HG02759 (cell line): ENCODE measurements around the gene DPP7.

ENCODE experiments used
- ATAC-seq: cut with Tn5 transposase; IDR thresholded peaks from one replicate; pipeline ENCODE4 v1.9.1; 2021; ENCODE audit warnings: mild to moderate bottlenecking, moderate library complexity; ENCODE audit not compliant: unreplicated experiment

Gene DPP7

DNA sequence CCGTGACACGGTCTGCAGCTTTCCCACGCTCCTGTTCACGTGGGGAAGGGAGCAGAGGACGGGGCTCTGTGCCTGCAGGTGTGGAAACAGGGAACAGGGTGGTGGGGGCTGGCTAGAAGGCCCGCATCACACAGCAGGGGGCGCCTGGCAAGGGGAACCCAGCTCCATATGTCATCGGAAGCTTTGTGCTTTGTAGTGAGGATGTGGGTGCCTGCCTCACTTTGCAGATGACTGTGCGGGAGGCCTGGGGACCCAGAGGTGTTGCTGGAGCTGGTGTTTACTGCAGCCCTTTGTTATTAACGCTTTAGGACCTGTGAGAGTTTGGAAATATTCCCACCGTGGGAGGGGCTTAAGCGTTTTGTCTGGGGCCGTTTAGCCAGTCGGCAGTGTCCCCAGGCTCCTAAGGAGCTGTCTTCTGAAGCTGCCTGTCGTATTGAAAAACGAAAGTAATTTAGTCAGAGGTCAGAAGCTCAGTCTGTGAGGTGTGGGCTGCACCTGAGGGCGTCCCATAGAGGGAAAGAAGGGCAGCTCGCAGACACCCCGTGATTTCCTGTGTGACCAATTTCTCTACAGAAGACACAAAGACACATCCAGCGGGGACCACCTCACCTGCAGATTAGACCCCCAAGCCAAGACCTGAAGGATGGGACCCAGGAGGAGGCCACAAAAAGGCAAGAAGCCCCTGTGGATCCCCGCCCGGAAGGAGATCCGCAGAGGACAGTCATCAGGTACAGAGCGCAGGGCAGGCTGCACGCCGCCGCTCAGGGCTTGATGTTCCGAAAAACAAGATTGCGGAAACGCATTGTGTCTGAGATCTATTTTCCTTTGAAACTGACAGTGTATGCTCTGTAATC, 18.6 kb downstream of the DPP7 start:
- peak; percentile 78 for ATAC-seq

DNA sequence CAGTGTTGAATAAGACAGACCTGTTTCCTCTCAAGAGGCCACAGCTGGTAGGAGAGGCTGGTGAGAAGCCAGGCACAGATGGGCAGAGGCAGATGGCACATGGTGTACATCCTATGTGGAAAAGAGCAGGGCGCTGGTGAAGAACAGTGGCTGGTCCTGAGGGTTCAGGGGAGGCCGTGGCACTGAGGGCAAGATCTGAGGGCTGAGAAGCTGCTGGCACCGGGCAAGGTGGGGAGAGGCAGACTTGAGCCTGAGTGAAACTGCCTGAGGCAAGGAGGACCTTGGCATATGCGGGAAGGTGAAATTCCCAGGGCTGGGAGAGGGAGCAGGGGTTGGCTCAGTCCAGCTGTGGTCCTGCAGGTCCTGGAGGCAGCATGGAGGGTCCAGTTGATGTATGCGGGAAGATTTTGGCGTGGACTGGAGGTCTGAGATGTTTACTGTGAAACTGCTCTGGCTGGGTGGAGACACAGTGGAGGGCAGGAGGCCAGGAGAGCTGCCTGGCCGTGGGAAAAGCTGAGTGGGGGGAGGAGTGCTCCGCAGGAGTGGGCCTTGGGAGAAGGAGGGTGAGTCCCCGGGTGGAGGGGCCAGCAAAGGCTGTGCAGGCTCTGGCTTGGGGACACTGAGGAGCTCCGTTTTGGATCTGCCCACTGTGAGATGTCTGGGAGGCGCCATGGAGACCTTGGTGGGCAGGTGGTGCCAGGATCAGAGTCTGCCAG, 25.1 kb downstream of the DPP7 start:
- no peak for ATAC-seq

DNA sequence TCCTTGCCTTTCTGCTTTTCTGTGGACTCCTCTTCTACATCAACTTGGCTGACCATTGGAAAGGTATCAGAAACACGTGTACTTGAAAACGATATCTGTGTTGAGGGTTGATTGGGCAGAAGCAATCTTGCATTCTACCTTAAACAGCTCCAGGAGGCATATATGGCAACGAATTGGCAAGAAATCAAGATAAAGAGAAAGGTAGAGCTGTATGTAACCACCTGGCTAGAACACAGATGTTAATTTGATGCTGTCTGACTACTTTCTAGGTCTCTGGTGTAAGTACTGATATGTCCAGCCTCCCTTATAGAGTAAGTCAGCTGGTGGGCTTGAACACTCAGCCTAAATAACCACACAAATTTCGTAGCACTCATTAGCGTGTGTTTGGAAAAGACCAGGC, 26.4 kb downstream of the DPP7 start:
- ATAC-seq = no peak

DNA sequence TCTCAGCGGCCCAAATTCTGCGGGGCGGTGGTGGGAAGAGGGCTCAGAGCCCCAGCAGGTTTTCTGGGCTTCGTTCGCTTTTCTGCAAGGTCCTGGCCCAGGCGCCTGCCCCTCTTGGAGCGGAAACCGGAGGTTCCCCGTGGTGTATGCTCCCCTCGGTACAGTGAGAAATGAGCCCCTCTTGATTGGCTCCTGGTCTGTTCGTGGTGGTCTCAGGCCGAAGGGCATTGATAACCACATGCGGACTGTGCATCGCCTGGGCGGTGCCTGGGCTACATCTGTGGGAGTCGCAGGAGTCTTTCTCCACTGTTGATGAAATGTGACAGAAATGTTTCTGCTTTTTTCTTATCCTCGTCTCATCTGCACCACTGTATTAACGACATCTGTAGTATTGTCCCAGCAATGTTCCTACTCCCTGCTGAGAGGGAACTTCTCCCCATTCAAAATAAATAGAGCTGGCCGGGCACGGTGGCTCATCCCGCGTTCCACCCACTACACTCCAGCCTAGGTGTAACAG, 27.1 kb downstream of the DPP7 start:
- ATAC-seq = no peak

DNA sequence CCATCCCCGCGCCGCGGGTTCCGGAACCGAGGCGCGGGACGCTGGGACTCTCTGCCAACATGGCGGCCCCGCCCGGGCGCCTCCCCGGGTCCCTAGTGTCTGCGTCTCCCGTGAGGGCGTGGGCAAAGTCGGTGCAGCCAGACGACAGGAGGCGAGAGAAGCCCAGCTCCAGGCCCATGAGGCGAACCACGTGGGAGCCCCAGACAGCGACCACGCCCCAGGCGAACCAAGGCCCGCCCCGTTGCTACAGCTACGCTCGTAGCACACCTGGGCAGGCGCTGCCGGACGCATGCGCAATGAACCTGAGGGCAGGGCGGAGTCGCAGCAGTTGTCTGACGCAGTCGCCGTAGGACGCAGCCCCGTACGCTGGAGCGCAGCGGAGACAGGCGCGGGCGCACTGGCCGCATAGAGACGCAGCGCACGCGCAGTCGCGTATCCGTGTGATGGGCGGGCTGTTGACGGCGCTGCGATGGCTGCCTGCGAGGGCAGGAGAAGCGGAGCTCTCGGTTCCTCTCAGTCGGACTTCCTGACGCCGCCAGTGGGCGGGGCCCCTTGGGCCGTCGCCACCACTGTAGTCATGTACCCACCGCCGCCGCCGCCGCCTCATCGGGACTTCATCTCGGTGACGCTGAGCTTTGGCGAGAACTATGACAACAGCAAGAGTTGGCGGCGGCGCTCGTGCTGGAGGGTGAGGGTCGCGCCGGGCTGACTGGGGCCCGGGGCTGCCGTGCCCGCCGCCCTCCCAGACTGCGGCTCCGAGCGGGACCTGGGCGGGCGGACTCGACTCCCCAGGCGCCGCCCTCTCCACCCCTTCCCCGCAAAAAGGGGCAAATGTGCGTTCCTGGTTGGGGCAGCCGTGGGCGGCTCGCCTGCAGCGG, 27.8 kb downstream of the DPP7 start, which contains the start of gene MAN1B1:
Gene MAN1B1, plus strand, starts transcription at position 455 of the 878 bp plus-strand sequence. Its CDS starts 15 bp downstream, at position 470.
- ATAC-seq = peak; percentile 78

DNA sequence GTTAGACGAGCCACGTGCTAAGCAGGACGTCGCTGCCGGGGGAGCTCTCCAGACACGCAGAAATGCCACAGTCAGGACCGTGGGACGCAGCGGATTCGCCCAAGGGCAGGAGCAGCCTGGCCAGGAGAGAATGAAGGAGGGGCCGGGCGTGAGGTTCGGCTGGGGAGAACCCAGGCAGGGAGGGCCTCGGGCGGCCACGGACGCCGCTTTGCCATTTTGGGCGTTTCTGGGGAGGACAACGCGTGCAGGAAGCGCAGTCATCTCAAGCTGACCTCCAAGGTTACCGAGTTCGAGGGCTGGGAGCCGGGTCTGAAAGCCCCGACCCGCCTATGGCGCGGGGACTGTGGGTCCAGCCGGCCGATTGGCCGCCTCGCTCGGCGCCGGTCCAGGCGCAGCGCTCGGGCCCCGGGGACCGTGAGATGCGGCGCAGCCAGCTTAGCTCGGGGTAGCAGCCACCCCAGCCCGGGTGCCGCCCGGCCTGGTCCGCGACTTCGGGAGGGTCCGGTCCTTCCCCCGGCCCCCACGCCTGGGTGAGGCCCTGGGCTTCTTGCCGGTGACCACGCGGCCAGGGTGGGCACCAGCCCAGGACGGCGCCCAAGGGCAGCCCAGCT, 28.5 kb downstream of the DPP7 start:
- no peak for ATAC-seq

DNA sequence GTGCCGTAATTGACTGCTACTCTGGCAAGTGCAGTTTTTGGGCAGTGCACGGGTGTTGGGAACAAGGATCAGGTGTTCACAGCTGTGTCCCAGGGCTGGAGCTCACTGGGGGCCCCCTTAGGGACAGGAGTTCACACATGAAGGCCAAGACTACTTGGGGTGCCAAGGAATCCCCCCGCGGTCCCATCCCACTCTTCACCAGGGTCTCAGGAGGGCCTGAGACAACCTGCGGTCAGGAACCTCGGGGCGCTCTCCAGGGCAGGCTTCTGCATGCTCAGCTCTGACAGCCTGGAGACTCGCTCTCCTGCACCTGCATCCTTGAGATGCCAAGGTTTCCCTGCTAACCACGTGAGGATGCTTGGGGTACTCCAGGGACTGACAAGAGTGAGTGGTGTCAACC, 30.0 kb downstream of the DPP7 start:
- no peak for ATAC-seq

DNA sequence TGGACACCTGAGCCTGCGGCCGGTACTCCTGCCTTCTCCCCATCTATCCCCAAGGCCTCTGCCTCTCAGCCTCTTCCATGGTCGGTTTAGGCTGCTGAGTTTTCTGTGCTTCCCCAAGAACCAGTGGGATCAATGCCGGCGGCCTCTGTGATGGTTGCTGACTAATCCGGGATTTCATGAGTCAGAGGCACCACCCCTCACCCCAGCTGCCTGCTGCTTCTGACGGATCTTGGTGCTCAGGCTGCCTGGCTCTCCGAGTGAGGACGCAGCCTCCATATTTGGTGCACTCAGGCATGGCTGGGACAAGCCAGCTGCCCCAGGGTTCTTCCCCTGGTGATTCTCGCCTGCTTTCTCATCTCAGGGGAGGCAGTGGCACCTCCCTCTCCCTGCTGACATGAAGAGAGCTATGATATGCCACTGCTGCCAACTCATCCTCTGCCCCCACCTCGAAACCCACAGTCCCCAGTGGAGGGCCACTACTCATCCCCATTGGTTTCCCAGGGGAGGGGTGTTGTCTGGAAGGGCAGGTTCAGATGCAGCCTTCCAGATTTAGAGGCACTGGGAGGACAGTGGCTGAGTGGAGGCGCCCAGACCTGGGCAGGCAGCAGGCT, 31.0 kb downstream of the DPP7 start:
- no peak for ATAC-seq

DNA sequence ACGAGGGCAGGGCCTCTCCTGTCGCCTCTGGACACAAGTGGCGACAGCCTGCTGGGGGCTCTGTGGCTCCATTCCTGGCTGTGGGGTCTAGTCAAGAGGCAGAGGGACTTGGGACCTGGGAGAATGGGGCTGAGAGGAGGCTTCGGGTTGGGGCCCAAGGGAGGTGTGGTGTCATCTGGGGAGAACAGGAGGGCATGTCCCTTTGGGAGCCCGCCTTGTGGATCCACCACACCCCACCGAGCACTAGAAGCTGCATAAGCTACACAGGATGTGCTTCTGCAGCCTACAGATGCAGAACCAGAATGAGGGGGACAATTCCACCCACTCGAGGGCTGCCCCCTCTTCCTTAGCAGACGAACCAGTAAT, 31.6 kb downstream of the DPP7 start:
- no peak for ATAC-seq

DNA sequence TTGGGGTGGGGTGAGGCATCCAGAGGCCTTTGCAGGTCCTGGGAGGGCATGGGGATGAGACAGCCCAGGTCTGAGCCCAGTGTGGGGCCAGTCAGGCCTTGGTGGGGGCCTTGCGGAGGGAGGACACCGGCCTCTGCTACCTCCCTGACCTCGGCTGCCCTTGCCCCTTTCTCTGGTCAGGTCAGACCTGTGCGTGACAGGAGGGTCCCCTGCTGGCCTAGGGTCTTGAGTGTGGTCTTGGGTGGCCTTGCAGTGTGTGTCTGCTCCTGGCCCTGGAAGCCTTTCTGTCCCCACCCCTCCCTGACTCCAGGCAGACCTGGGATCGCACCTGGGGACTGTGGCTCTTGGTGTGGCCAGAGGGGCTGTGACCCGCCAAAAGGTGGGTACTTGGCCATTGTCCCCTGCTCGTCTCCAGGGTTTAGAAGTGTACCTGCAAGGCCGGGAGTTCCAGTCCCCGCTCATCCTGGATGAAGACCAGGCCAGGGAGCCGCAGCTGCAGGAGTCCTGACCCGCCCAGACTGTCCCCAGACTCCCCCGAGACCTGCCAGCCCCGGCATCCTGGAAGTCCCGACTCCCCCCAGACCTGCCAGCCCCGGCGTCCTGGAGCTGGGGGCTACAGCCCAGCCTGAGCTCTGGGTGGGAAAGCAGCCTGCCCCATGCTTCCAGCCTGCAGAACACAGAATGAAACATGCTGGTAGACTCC, 32.2 kb downstream of the DPP7 start:
- no peak for ATAC-seq

DNA sequence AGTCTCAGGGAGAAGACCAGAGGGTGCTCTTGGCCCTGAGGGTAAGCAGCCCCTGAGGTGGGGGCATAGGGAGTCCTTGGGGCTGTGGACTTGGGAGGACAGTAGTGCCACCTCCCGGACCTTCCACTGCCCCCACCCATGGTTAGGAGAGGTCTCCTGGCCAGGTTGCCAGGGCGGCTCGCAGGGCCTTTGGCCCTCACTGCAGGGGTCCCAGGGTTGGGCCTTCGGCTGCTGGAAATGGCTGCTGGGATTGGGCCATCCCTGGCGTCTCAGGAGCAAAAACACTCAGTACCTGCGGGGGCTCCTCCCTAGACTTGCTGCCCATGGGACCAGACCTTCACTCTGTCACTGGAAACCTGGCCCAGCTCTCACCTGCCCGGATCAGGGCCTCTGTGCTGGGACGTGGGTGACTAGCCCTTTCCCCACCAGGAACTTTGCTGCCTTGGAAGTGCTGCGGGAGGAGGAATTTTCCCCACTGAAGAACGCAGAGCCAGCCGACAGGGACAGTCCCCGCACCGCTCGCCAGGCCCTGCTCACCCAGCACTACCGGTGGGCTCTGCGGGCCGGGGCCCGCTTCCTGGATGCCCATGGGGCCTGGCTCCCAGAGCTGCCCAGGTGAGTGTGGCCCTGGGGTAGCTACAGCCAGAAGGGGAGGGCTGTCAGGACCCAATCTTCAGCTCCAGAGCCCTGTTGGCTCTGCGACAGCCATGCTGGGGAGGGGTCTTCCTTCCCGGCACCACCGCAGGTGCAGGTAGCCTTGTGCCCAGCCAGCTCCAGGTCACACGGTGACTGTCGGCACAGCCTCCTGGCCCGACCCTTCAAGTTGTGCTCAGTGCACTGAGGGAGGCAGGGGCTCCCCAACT, 34.0 kb downstream of the DPP7 start:
- no peak for ATAC-seq

DNA sequence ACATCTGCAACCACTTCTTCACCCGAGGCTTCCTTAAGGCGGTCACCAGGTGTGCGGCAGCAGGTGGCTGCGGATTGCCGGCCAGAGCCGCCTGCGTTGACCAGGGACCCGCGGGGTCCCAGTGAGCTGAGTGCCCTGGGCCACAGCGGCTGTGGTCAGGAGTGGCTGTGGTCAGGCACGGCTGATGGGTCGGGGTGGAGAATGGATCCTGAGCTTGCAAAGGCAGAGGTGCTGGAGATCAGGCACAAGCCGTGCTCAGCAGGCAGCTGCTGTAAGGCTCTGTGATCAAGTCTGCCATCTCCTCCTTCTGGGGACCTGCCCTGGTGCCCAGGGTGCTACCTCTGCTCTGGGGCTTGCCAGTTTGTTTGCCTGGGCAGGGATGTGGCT, 35.1 kb downstream of the DPP7 start:
- ATAC-seq = no peak

DNA sequence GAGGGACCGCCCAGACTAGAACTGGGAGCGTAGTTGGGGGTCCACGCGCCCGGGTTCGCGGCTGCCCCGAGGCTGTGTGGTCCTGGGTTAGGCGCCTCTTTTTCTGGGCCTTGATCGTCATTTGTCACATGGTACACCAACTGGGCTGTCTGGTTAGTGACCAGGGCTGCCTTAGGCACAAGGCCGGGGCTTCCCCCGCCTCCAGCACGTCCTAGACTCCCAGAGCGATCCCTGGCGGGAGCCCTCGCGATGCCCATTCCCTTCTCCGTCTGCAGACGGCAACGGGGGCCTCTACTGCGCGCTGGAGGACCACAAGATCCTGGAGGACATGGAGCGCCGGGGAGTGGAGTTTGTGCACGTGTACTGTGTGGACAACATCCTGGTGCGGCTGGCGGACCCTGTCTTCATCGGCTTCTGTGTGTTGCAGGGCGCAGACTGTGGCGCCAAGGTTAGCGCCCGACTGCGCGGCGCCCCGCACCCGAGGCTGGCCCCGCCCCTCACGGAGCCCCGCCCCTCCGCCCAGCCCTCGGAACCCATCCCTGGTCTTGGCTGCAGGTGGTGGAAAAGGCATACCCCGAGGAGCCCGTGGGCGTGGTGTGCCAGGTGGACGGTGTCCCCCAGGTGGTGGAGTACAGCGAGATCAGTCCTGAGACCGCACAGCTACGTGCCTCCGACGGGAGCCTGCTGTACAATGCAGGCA, 35.7 kb downstream of the DPP7 start:
- no peak for ATAC-seq

DNA sequence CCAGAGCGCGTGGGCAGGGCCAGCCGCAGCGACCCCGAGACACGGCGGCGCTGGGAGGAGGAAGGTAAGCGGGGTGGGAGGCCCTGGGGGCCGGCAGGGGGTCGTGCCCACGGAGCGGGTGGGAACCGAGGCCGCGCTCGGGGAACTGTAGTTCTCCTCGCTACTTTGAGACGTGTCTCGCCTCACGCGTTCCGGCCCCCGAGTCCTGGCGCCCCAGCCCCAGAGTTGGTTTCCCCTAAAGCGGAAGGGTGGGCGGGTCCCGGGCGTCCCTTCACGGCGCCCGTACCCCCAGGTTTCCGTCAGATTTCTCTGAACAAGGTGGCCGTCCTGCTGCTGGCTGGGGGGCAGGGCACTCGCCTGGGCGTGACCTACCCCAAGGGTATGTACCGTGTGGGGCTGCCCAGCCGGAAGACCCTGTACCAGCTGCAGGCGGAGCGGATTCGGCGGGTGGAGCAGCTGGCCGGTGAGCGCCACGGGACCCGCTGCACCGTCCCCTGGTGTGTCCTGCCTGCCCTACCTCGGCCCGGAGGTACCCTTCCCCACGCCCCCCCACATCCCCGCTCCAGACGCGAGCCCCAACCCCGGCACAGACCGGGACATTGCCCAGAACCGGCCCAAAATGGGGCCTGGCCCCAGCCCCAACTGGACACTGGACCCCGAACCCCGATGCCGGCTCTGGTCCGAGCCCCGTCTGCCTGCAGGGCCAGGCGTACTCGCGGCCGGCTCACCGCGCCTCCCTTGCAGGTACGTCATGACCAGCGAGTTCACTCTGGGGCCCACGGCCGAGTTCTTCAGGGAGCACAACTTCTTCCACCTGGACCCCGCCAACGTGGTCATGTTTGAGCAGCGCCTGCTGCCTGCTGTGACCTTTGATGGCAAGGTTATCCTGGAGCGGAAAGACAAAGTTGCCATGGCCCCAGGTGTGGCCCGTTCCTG, 36.5 kb downstream of the DPP7 start:
- peak; percentile 35 for ATAC-seq

DNA sequence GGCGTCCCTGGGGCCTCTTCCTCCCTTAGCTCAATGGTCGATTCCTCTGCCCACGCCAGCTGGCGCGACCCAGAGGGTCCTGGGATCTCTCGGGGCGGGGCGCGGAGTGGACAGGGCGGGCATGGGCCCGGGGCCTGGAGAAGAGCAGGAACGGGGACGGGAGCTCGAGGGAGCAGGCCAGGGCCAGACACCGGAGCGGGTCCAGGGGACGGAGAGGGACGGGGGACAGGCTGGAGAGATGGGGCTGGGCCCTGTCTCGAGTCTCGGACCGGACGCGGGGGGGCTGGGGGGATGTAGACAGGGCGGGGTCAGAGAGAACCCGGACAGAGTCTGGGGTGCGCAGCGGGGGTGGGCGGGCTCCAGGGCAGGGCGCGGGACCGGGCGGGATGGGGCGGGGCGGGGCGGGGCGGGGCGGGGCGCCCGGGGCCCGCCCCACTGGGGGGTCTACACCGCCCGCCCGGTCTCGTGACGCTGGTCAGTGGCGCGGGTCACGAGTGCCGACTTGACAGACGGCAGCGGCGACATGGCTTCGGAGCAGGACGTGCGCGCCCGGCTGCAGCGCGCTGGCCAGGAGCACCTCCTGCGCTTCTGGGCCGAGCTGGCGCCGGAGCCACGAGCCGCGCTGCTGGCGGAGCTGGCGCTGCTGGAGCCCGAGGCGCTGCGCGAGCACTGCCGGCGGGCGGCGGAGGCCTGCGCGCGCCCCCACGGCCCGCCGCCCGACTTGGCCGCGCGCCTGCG, 37.4 kb downstream of the DPP7 start, which contains the start of gene UAP1L1:
Gene UAP1L1, plus strand, starts transcription at position 508 of the 738 bp plus-strand sequence. Its CDS starts 16 bp downstream, at position 524.
- ATAC-seq = peak; percentile 65

DNA sequence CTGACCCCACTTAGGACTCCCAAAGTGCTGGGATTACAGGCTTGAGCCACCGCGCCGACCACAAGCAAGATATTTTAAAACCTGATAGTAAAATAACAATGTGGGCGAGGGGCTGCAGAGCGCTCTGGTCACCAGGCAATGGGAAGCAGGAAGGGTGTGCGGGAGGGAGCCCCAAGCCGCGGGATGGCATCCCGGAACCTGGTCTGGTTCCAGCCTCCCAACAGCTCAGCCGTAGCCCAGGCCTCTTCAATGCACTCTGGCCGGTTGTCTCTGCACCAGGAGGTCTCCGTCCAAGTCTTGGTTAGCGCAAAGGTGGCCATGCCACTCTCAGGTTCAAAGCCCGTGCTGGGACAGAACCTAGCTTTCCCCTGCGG, 37.9 kb downstream of the DPP7 start:
- ATAC-seq = no peak
